WTC11 (cell line): Measurements from ENCODE around the gene GALNT6. TPM values are rescaled to one million over a fixed set of nuclear protein-coding genes. Genes with fewer than 3 reads are reported as not detected.

Experiments
- AFF4 ChIP-seq: sonication (generic); formaldehyde crosslinking; IDR thresholded peaks from 2 replicates; pipeline ENCODE4 v1.8.1; 2023; ENCODE audit warnings: mild to moderate bottlenecking, missing genetic modification reagents, borderline replicate concordance
- ARID4B ChIP-seq: sonication (generic); formaldehyde crosslinking; IDR thresholded peaks from 2 replicates; pipeline ENCODE4 v1.8.0; 2023; ENCODE audit warnings: missing genetic modification reagents, mild to moderate bottlenecking, borderline replicate concordance
- CREB1 ChIP-seq: sonication (generic); formaldehyde crosslinking; IDR thresholded peaks from 2 replicates; pipeline ENCODE4 v1.8.0; 2023; ENCODE audit warnings: mild to moderate bottlenecking, missing genetic modification reagents
- FOXK1 ChIP-seq: sonication (generic); formaldehyde crosslinking; IDR thresholded peaks from 2 replicates; pipeline ENCODE4 v1.8.0; 2022; ENCODE audit warnings: mild to moderate bottlenecking, moderate library complexity, missing genetic modification reagents
- FOXP1 ChIP-seq: sonication (generic); formaldehyde crosslinking; IDR thresholded peaks from 2 replicates; pipeline ENCODE4 v1.8.0; 2022; ENCODE audit warnings: missing genetic modification reagents, mild to moderate bottlenecking, moderate library complexity, borderline replicate concordance
- FOXP4 ChIP-seq: sonication (generic); formaldehyde crosslinking; IDR thresholded peaks from 2 replicates; pipeline ENCODE4 v1.8.0; 2022; ENCODE audit warnings: mild to moderate bottlenecking, missing genetic modification reagents
- PRDM15 ChIP-seq: sonication (generic); formaldehyde crosslinking; IDR thresholded peaks from 2 replicates; pipeline ENCODE4 v1.8.0; 2022; ENCODE audit warnings: missing genetic modification reagents
- PRRX2 ChIP-seq: fragments of 250-450 bp; sonication (Bioruptor Pico); IDR thresholded peaks from 2 replicates; pipeline ENCODE4 v1.8.0; 2021; ENCODE audit warnings: mild to moderate bottlenecking
- RORB ChIP-seq: fragments of 250-450 bp; sonication (Bioruptor Pico); IDR thresholded peaks from 2 replicates; pipeline ENCODE4 v1.9.0; 2021; ENCODE audit warnings: mild to moderate bottlenecking
- ZMAT4 ChIP-seq: fragments of 250-450 bp; sonication (Bioruptor Pico); IDR thresholded peaks from 2 replicates; pipeline ENCODE4 v1.9.0; 2021; ENCODE audit warnings: mild to moderate bottlenecking
- ZNF138 ChIP-seq: sonication (generic); formaldehyde crosslinking; conservative IDR thresholded peaks from 2 replicates; pipeline ENCODE4 v1.8.1; 2022; ENCODE audit warnings: mild to moderate bottlenecking, moderate library complexity, missing genetic modification reagents
- ZNF232 ChIP-seq: sonication (generic); formaldehyde crosslinking; IDR thresholded peaks from 2 replicates; pipeline ENCODE4 v1.8.0; 2022; ENCODE audit warnings: mild to moderate bottlenecking, missing genetic modification reagents
- ZNF263 ChIP-seq: sonication (generic); formaldehyde crosslinking; IDR thresholded peaks from 2 replicates; pipeline ENCODE4 v1.8.1; 2022; ENCODE audit warnings: low read depth, mild to moderate bottlenecking, moderate library complexity, missing genetic modification reagents
- ZNF317 ChIP-seq: sonication (generic); formaldehyde crosslinking; IDR thresholded peaks from 2 replicates; pipeline ENCODE4 v1.8.1; 2023; ENCODE audit warnings: low read depth, mild to moderate bottlenecking, moderate library complexity, missing genetic modification reagents, borderline replicate concordance
- ZNF423 ChIP-seq: fragments of 250-450 bp; sonication (Bioruptor Pico); IDR thresholded peaks from 2 replicates; pipeline ENCODE4 v2.1.2; 2022; ENCODE audit warnings: mild to moderate bottlenecking, moderate library complexity
- ZNF532 ChIP-seq: fragments of 250-450 bp; sonication (Bioruptor Pico); IDR thresholded peaks from 2 replicates; pipeline ENCODE4 v1.9.0; 2021; ENCODE audit warnings: mild to moderate bottlenecking, borderline replicate concordance
- total RNA-seq: library from RNA; stranded (reverse); gene quantifications from 3 replicates; pipeline ENCODE4 v1.2.3, GENCODE V29; 2021

The GALNT6 gene
- total RNA-seq, 1 experiment from 2014 or later: 18.3 TPM

GRCh38 chr12:51424662-51425539 is 33.7 kb upstream of the GALNT6 start, which contains the start of gene SLC4A8 (continued):
- TF ChIP-seq ARID4B (CRISPR knock-in tag): peak; percentile 68; the same call in 1 of the 2 replicates
- peak; percentile 61; the same call in 1 of the 2 replicates for TF ChIP-seq FOXP4 (CRISPR knock-in tag)
- TF ChIP-seq ZNF263 (CRISPR knock-in tag): peak; percentile 82; the same call in 1 of the 2 replicates
- TF ChIP-seq RORB (CRISPR knock-in tag): no peak
- no peak for TF ChIP-seq PRDM15 (CRISPR knock-in tag)
- no peak for TF ChIP-seq ZMAT4 (CRISPR knock-in tag)
- TF ChIP-seq FOXK1 (CRISPR knock-in tag): peak; percentile 49; the same call in 1 of the 2 replicates
- no peak for TF ChIP-seq PRRX2 (CRISPR knock-in tag)
- TF ChIP-seq ZNF138: no peak
- TF ChIP-seq ZNF423: peak; percentile 80
- no peak for TF ChIP-seq ZNF532 (CRISPR knock-in tag)
- no peak for TF ChIP-seq ZNF232 (CRISPR knock-in tag)
- peak; percentile 29; the same call in 1 of the 2 replicates for TF ChIP-seq FOXP1 (CRISPR knock-in tag)
- no peak for TF ChIP-seq AFF4
- 0 out of 2 replicates have a peak, but pooled peaks have one; percentile 11 for TF ChIP-seq ZNF317 (CRISPR knock-in tag)
- no peak for TF ChIP-seq CREB1 (CRISPR knock-in tag)
